ENCODE data around the gene HIP1. TPM values are rescaled to one million over a fixed set of nuclear protein-coding genes. Genes with fewer than 3 reads are reported as not detected.

HIP1 gene
- total RNA-seq, 1 experiment from 2014 or later, result 43.3 TPM

DNA sequence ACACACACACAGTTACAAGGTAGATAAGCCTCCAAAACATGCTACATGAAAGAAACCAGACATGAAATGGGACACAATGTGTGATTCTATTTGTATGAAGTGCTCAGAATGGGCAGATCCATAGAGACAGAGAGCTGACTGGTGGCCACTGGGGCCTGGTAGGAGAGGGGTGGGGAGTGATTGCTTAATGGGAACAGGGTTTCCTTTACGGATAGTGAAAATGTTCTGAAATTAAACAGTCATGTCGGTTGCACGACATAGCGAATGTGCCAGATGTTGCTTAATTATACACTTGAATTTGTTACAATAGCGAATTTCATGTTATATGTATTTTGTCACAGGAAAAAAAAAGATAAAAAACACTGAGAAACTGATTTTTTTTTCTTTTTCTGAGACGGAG, 124.3 kb downstream of the HIP1 start:
- no peaks in the 10 kb centered on the region for H3K36me3 ChIP-seq (ENCODE audit: control insufficient read depth, insufficient read depth, low read length)
- H3K27me3 ChIP-seq (ENCODE audit: control insufficient read depth, insufficient read depth, low read length), result no peaks in the 10 kb centered on the region
- no peak for TF ChIP-seq SIN3A (IDR thresholded peaks at IDR 0.05; ENCODE audit: borderline replicate concordance, insufficient read depth, low read depth, low read length)
- no peak for TF ChIP-seq POLR2AphosphoS5 (IDR thresholded peaks at IDR 0.05; ENCODE audit: low read depth, low read length)
- no peak for TF ChIP-seq REST (IDR thresholded peaks at IDR 0.05; ENCODE audit: insufficient read depth in 1 of 2, low read depth in 2 of 2, low read length in 1 of 2)
- TF ChIP-seq TCF7L2 (IDR thresholded peaks at IDR 0.05; ENCODE audit: low read depth, low read length), result no peak
- TF ChIP-seq, protein P1, sequence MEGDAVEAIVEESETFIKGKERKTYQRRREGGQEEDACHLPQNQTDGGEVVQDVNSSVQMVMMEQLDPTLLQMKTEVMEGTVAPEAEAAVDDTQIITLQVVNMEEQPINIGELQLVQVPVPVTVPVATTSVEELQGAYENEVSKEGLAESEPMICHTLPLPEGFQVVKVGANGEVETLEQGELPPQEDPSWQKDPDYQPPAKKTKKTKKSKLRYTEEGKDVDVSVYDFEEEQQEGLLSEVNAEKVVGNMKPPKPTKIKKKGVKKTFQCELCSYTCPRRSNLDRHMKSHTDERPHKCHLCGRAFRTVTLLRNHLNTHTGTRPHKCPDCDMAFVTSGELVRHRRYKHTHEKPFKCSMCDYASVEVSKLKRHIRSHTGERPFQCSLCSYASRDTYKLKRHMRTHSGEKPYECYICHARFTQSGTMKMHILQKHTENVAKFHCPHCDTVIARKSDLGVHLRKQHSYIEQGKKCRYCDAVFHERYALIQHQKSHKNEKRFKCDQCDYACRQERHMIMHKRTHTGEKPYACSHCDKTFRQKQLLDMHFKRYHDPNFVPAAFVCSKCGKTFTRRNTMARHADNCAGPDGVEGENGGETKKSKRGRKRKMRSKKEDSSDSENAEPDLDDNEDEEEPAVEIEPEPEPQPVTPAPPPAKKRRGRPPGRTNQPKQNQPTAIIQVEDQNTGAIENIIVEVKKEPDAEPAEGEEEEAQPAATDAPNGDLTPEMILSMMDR (IDR thresholded peaks at IDR 0.05), result no peak
- in situ Hi-C loops (cut with HindIII; ENCODE audit: low pct_unique_long_range_greater_than_20kb, low sequenced_read_pairs), result no loop called here
- intact Hi-C loops (cut with micrococcal nuclease; ENCODE audit: unreplicated experiment), result no loop called here
- H3K4me3 ChIP-seq (ENCODE audit: low read depth in 2 of 2, low read length in 2 of 2), result no peak overlapping the region
- no peak overlapping the region for H3K27ac ChIP-seq (ENCODE audit: low read length)
- no TSS peak for BruUV-seq (replicated peaks)
- DNase-seq (ENCODE audit: low read depth, low spot score) (no peak), ATAC-seq (no peak)
- no peaks in the 10 kb centered on the region for H3K9me3 ChIP-seq (ENCODE audit: control insufficient read depth, insufficient read depth, low read depth, low read length)
- CTCF ChIA-PET, result no interaction called here
- 0 out of 2 replicates have a peak, but pooled peaks cover 2% of the 10 kb centered on the region for H3K4me1 ChIP-seq (ENCODE audit: control insufficient read depth, insufficient read depth, low read length)
- POLR2A ChIA-PET, result no interaction called here

DNA sequence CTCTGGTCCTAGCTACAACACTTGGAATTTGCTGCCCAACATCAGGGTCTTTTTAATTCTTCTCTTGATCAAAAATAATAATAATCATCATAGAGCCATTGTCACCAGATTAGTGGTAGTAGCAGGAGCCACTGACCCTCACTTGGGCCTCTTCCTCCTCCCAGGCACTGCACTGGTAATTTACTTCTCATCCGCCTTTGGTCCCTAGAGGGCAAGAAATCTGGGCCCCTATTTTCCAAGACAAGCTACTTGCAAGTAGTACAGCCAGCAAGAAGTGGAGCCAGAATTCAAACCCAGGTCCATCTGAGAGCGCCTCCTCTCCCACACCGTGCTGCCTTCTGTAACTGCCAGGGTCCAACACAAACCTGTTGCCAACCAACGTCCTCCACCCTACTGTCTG, 125.4 kb downstream of the HIP1 start:
- Histone ChIP-seq H3K9me3 (ENCODE audit: control insufficient read depth, insufficient read depth, low read depth, low read length) (no peaks in the 10 kb centered on the region), H3K27ac (ENCODE audit: low read length) (no peak overlapping the region), H3K4me1 (ENCODE audit: control insufficient read depth, insufficient read depth, low read length) (0 out of 2 replicates have a peak, but pooled peaks cover 2% of the 10 kb centered on the region), H3K27me3 (ENCODE audit: control insufficient read depth, insufficient read depth, low read length) (no peaks in the 10 kb centered on the region), H3K36me3 (ENCODE audit: control insufficient read depth, insufficient read depth, low read length) (no peaks in the 10 kb centered on the region), H3K4me3 (ENCODE audit: low read depth in 2 of 2, low read length in 2 of 2) (no peak overlapping the region)
- intact Hi-C loops (cut with micrococcal nuclease; ENCODE audit: unreplicated experiment) (no loop called here), in situ Hi-C loops (cut with HindIII; ENCODE audit: low pct_unique_long_range_greater_than_20kb, low sequenced_read_pairs) (no loop called here)
- no TSS peak for BruUV-seq (replicated peaks)
- ATAC-seq (no peak), DNase-seq (ENCODE audit: low read depth, low spot score) (no peak)
- POLR2A ChIA-PET, result no interaction called here
- no peak for TF ChIP-seq POLR2AphosphoS5 (IDR thresholded peaks at IDR 0.05; ENCODE audit: low read depth, low read length)
- no peak for TF ChIP-seq TCF7L2 (IDR thresholded peaks at IDR 0.05; ENCODE audit: low read depth, low read length)
- no peak for TF ChIP-seq SIN3A (IDR thresholded peaks at IDR 0.05; ENCODE audit: borderline replicate concordance, insufficient read depth, low read depth, low read length)
- TF ChIP-seq, protein P1 (IDR thresholded peaks at IDR 0.05), result no peak
- TF ChIP-seq REST (IDR thresholded peaks at IDR 0.05; ENCODE audit: insufficient read depth in 1 of 2, low read depth in 2 of 2, low read length in 1 of 2), result no peak
- CTCF ChIA-PET, result interaction anchor here (0.5 to 0.6 kb wide), 2 partner anchors 21 to 418 kb away, joined by 4 to 9 read pairs; no protein-coding TSS in a partner anchor
